DND-41 (cell line): ENCODE measurements around the gene CIRBP.

Experiments
- CTCF ChIP-seq: IDR thresholded peaks from 2 replicates; pipeline ENCODE4 v1.5.1; 2012; ENCODE audit warnings: borderline replicate concordance, low read length, moderate library complexity, mild to moderate bottlenecking; ENCODE audit not compliant: poor library complexity, severe bottlenecking; ENCODE audit errors: extremely low read depth
- EZH2 ChIP-seq: IDR thresholded peaks from 3 replicates; pipeline ENCODE4 v1.6.1; 2012; ENCODE audit warnings: borderline replicate concordance, low read depth, mild to moderate bottlenecking, moderate library complexity, low read length, inconsistent platforms; ENCODE audit not compliant: severe bottlenecking

- TF ChIP-seq CTCF (no peak), EZH2 (no peak)
Measured at GRCh38 chr19:1229924-1230782, 39.0 kb upstream of the CIRBP start.
